Stimulated activated CD4-positive, alpha-beta T cell treated with anti-CD3 and anti-CD28 coated beads, Interleukin-1b, Interleukin-23, amount 100 ng/mL, for 48 hours (primary cell): Measurements from ENCODE around the gene CDK19.
"Not testable (repeated sequence)": the region's sequence is repeated elsewhere in the genome, so short reads cannot be mapped to it uniquely, and the experiment has no call there.

Experiments
- DNase-seq: peaks from one replicate; pipeline ENCODE4 v3.0.0-alpha.2; 2020

Gene CDK19

DNA sequence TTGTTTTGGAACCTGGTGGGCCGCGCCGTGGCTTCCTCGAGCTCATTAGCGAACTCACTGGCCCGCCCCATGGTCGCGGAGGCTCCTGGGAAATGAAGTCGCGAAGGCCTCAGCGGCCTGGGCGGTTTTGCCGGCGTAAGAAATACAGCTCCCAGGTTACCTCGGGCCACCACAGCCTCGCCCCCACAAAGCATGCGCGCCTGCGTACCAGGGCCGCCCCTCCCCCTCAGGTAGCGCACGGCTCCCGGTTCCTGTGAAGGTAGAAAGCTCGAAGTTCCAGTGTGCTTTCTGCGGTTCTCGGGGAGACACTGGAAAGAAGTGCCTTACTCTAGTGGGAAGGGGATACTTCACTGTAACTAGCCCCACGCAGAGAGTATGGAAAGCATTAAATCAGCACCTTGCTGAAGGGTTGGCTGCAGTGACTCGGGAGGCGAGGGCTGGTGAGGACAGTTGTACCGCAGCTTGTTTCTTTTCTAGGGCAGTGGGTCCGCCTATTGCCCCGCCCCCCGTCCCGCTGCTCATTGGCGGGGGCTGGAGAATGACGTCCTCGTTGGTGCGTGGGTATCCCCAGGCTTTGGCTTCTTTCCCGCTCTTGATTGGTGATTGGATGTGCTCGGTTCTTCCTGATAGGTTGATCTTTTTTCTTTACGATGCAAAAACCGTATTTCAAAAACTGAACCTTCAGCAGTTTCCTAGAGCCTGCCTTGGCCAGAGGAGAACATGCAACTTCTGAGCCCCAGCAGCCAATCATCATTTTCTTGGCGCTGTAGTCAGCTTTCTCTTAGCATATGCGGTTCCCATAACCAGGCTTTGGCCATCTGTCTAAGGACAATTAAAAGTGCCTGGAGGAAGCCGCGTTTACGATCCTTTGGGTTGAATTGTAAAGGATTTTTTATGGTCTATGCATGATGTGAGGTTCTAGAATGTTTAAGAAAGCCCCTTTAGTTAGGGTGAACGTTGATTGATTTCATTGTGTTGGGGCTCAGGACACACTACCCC, at the start of gene CDK19:
TSS of gene CDK19 (minus strand) at position 59 of the 999 bp plus-strand sequence. CDS start 333 bp downstream, outside the sequence.
- DNase-seq, result peak; percentile 98

DNA sequence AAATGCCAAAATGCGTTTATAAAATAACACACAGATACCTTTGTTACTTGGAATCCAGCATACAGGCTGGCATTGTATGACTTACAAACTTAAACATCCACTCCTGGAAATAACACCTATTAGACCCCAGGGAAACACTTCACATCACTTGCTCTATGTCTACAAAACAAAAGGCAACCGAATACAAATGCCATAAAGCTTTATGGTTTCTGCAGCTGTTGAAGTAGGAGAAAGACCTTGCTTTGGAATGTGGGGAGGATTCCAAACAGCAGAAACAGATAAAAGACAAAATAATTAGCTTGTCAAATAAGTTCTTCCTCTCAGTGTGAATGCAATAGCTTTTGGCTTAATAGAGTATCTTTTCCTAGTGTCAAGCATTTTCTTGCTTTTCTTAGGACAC, 49.6 kb upstream of the CDK19 start:
- DNase-seq, result no peak

DNA sequence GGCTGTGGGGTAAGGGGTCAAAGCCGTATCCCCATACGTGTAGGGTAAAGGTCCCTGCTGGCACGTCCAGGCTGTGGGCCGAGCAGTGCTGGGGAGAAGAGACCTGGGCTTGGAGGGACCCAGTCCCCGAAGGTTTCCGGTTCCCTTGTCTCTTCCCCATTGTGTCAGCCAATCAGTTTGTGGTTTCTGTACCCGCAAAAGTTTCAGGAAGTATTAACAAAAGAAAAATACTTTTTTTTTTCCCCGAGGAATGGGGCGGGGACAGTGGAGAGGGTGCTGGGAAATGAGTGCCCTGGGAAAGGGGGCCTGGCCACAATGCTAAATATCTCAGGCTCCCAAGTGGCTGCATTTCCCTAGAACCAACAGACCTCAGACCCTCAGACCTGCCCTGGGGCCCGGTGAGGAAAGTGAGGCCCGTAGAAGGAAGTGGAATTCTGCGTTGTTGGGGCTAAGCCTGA, 44.1 kb upstream of the CDK19 start:
- DNase-seq, result no peak

GRCh38 chr6:110858562-110859214, 43.4 kb upstream of the CDK19 start:
- no peak for DNase-seq

GRCh38 chr6:110858016-110858415, 42.7 kb upstream of the CDK19 start:
- DNase-seq, result no peak

DNA sequence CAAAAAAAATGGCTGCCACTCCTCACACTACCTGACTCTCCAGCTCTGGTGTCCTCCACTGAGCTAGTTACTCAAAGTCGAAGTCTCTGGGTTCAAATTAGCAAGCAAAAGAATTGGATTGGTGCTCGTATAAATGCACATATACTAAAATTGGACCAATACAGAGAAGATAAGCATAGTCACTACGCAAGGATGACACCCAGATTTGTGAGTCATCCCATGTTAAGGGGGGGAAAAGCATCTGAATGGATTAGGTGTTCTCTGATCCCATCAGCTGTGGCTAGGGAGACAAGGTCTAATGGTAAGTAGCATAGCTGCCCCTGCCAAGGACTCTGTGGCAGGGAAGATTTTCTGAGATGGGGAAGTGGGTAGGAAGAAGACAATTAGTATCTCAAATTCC, 41.0 kb upstream of the CDK19 start:
- DNase-seq, result no peak

GRCh38 chr6:110853754-110854477, 38.6 kb upstream of the CDK19 start:
- DNase-seq, result no peak

DNA sequence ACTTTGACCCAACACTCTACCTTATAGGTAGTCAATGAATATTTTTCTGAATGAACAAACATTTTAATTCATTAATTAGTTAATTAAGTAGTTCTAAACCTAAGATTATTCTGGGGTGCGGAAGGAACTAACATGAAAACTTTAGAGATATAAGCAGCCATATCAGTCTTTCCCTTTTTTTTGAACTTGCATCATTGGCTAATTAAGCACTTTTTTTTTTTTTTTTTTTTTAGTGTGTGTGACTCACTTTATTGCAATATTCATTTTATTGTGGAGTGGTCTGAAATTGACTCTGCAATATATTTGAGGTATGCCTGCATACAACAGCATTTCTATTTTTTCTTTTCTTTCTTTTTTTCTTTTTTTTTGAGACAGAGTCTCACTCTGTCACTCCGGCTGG, 37.5 kb upstream of the CDK19 start:
- DNase-seq, result no peak

DNA sequence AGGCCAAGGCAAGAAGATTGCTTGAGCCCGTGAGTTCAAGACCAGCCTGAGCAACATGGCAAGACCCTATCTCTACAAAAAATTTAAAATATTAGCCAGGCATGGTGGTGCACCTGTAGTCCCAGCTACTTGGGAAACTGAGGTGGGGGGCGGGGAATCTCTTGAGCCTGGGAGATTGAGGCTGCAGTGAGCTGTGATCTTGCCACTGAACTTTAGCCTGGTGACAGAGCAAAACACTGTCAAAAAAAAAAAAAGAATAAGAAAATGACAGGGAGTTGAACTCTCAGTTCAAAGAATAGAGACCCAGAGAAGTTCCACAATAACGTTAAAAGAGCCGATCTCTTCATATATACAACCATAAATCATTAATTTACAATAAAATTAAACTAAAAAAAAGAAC, 34.5 kb upstream of the CDK19 start:
- DNase-seq, result no peak

DNA sequence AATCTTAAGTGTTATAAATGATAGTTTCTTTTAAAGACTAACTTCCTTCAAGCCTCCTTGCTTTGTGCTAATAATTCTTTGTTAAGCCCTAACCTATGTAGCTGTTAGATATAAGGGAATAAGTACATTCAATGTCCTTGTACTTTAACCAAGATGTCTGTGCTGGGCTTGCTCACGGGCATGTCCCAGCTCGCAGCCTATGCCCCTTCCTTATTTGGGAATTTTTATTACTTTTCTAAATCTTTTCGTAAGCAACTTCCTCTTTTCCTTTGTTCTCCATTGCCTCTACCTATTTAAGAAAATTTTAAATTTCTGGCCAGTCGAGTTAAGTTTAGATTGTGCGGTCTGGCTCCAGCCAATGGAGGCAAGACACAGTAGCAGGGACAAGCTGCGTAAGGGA, 26.0 kb upstream of the CDK19 start:
- DNase-seq, result no peak

DNA sequence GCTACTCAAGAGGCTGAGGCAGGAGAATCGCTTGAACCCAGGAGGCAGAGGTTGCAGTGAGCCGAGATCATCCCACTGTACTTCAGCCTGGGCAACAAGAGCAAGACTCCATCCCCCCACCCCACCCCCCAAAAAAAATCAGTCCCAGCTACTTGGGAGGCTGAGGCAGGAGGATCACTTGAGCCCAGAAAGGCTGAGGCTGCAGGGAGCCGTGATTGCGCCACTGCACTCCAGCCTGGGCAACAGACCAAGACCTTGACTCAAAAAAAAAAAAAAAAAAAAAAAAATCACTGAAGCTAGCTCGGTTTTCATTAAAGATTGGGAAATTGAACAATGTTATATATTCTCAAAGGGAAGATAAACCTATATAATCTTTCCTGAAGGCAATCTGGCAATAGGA, 20.5 kb upstream of the CDK19 start:
- not testable (repeated sequence) for DNase-seq

- no peak for DNase-seq
Observed at GRCh38 chr6:110833831-110834230, 18.6 kb upstream of the CDK19 start.

GRCh38 chr6:110831405-110831804, 16.1 kb upstream of the CDK19 start:
- no peak for DNase-seq

GRCh38 chr6:110828396-110828795, 13.1 kb upstream of the CDK19 start:
- DNase-seq, result no peak

DNA sequence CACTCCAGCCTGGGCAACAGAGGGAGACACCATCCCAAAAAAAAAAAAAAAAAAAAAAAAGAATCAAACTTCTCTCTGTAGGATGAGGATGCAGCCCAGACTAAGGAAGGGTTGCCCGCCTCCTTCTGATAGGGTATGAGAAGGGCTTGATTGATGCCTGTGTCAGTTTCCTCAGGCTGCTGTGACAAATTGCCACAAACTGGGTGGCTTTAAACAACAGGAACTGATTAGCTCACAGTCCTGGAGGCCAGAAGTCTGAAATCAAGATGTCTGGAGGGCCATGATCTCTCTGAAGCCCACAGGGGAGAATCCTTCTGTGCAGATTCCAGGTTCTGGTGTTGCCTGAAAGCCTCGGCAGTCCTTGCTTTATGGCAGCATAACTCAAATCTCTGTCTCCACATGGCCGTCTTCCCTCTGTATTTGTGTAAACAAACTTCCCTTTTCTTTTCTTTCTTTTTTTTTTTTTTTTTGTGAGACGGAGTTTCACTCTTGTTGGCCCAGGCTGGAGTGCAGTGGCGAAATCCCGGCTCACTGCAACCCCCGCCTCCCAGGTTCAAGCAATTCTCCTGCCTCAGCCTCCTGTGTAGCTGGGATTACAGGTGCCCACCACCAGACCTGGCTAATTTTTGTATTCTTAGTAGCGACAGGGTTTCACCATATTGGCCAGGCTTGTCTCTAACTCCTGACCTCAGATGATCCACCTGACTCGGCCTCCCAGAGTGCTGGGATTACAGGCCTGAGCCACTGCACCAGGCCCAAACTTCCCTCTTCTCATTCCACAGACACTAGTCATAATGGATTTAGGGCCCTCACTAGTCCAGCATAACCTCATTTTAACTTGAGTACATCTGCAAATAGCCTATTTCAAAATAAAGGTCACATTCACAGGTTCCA, 11.2 kb upstream of the CDK19 start:
- no peak for DNase-seq

DNA sequence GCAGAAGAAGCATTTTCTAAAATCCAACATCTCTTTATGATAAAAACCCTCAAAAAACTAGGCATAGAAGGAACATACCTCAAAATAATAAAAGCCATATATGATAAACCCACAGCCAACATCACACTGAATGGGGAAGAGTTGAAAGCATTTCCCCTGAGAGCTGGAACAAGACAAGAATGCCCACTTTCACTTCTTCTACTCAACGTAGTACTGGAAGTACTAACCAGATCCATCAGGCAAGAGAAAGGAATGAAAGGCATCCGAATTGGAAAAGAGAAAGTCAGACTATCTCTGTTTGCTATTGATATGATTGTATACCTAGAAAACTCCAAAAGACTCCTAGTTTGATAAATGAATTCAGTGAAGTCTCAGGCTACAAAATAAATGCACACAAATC, 7.9 kb upstream of the CDK19 start:
- DNase-seq, result no peak

- DNase-seq, result no peak
Observed at GRCh38 chr6:110822249-110822648, 7.0 kb upstream of the CDK19 start.

- peak; percentile 3 for DNase-seq
Observed at GRCh38 chr6:110816677-110817076, 1.4 kb upstream of the CDK19 start.

GRCh38 chr6:110815015-110815410, 256 bp downstream of the CDK19 start:
- DNase-seq, result no peak

GRCh38 chr6:110814102-110815014, 911 bp downstream of the CDK19 start:
- peak; percentile 54 for DNase-seq
